Keratinocyte (primary cell): ENCODE data around the gene USH2A. TPM values are rescaled to one million over a fixed set of nuclear protein-coding genes. Genes with fewer than 3 reads are reported as not detected.

ENCODE experiments used
- DNase-seq: peaks from one replicate; pipeline ENCODE4 v3.0.0-alpha.2; 2011; ENCODE audit warnings: low read depth, missing footprints, low spot score
- FAIRE-seq: peaks from 2 replicates; lab custom pipeline; 2011; peaks lifted over from hg19 to GRCh38; lab: Jason Lieb, UNC
- H2AFZ ChIP-seq: 2 replicates; pipeline ENCODE4 v1.6.0; 2012; ENCODE audit warnings: low read length, control low read depth, inconsistent platforms; ENCODE audit not compliant: control insufficient read depth
- H3K27ac ChIP-seq: 2 replicates; pipeline ENCODE4 v1.5.1; 2011; ENCODE audit warnings: low read length; ENCODE audit not compliant: control insufficient read depth, insufficient read depth
- H3K27me3 ChIP-seq: 3 replicates; pipeline ENCODE4 v1.6.0; 2011; ENCODE audit warnings: low read length; ENCODE audit not compliant: control insufficient read depth, insufficient read depth; ENCODE audit errors: extremely low read depth
- H3K36me3 ChIP-seq, 2 experiments: 2 replicates in 1 of 2; 3 replicates in 1 of 2; pipeline ENCODE4 v1.5.1; 2011; ENCODE audit warnings: low read length in 2 of 2, mild to moderate bottlenecking in 1 of 2; ENCODE audit not compliant: control insufficient read depth in 2 of 2, insufficient read depth in 2 of 2; ENCODE audit errors: extremely low read depth in 1 of 2
- H3K4me1 ChIP-seq: 3 replicates; pipeline ENCODE4 v1.5.1; 2011; ENCODE audit warnings: low read length; ENCODE audit not compliant: control insufficient read depth, insufficient read depth; ENCODE audit errors: extremely low read depth
- H3K4me2 ChIP-seq: 3 replicates; pipeline ENCODE4 v1.6.0; 2011; ENCODE audit warnings: low read depth, low read length; ENCODE audit not compliant: control insufficient read depth, insufficient read depth; ENCODE audit errors: extremely low read depth
- H3K4me3 ChIP-seq, 3 experiments: fragments of 200-600 bp in 1 of 3; sonication (generic) in 1 of 3; 2 replicates in 2 of 3; 3 replicates in 1 of 3; pipeline ENCODE4 v1.5.1; 2011 to 2016; ENCODE audit warnings: low read length in 3 of 3, mild to moderate bottlenecking in 3 of 3, control low read depth in 2 of 3, inconsistent platforms in 1 of 3, low read depth in 1 of 3, mixed read lengths in 1 of 3, mixed run types in 1 of 3, moderate library complexity in 1 of 3; ENCODE audit not compliant: control insufficient read depth in 2 of 3, insufficient read depth in 2 of 3; ENCODE audit errors: extremely low read depth in 1 of 3
- H3K79me2 ChIP-seq: 2 replicates; pipeline ENCODE4 v1.6.0; 2012; ENCODE audit warnings: low read length; ENCODE audit not compliant: control insufficient read depth, insufficient read depth
- H3K9ac ChIP-seq: 3 replicates; pipeline ENCODE4 v1.6.0; 2011; ENCODE audit warnings: low read length; ENCODE audit not compliant: control insufficient read depth, insufficient read depth; ENCODE audit errors: extremely low read depth
- H3K9me1 ChIP-seq: 3 replicates; pipeline ENCODE4 v1.6.0; 2011; ENCODE audit warnings: low read length; ENCODE audit not compliant: control insufficient read depth, insufficient read depth; ENCODE audit errors: extremely low read depth
- H3K9me3 ChIP-seq: 2 replicates; pipeline ENCODE4 v1.5.1; 2012; ENCODE audit warnings: low read depth, low read length; ENCODE audit not compliant: control insufficient read depth
- H4K20me1 ChIP-seq: 3 replicates; pipeline ENCODE4 v1.6.0; 2011; ENCODE audit warnings: low read length; ENCODE audit not compliant: control insufficient read depth, insufficient read depth; ENCODE audit errors: extremely low read depth
- EZH2 ChIP-seq: IDR thresholded peaks from one replicate; pipeline ENCODE4 v1.6.1; 2012; ENCODE audit warnings: inconsistent platforms, mild to moderate bottlenecking, low read length, moderate library complexity
- dilution Hi-C: fragments of 300-500 bp; cut with MboI; formaldehyde crosslinking; loops from one replicate; pipeline ENCODE4 v1.7.0; 2020; ENCODE audit warnings: low sequenced_read_pairs; ENCODE audit not compliant: extremely low pct_ligation_motif_present
- polyA plus RNA-seq, 5 experiments: library from polyadenylated mRNA; depleted of rRNA in 3 of 5; stranded (reverse) in 3 of 5; stranded (forward) in 1 of 5; unstranded in 1 of 5; fragments of >200 nt; gene quantifications; 1 replicate in 1 of 5; 2 replicates in 3 of 5; 3 replicates in 1 of 5; pipeline versions ENCODE4 v1.2.1 to v1.2.3, GENCODE V29; 2011 to 2012; ENCODE audit warnings: missing spikeins in 2 of 5, low read depth in 1 of 5, low replicate concordance in 1 of 5
- TF ChIP-seq, protein P1 (sequence below), 3 experiments: IDR thresholded peaks in 1 of 3; conservative IDR thresholded peaks in 1 of 3; optimal IDR thresholded peaks in 1 of 3; 2 replicates in 2 of 3; 3 replicates in 1 of 3; pipeline versions ENCODE3 to v1.5.1; 2011; ENCODE audit warnings: low read length in 3 of 3, mild to moderate bottlenecking in 3 of 3, moderate library complexity in 2 of 3, control low read depth in 1 of 3, inconsistent platforms in 1 of 3; ENCODE audit not compliant: insufficient read depth in 2 of 3; ENCODE audit errors: extremely low read depth in 1 of 3

Gene USH2A
- polyA plus RNA-seq, 1 donor (not counting 4 experiments of a cell fraction or from before 2014, with no cell fraction given): not detected

- no peak for FAIRE-seq
- TF ChIP-seq, protein P1, sequence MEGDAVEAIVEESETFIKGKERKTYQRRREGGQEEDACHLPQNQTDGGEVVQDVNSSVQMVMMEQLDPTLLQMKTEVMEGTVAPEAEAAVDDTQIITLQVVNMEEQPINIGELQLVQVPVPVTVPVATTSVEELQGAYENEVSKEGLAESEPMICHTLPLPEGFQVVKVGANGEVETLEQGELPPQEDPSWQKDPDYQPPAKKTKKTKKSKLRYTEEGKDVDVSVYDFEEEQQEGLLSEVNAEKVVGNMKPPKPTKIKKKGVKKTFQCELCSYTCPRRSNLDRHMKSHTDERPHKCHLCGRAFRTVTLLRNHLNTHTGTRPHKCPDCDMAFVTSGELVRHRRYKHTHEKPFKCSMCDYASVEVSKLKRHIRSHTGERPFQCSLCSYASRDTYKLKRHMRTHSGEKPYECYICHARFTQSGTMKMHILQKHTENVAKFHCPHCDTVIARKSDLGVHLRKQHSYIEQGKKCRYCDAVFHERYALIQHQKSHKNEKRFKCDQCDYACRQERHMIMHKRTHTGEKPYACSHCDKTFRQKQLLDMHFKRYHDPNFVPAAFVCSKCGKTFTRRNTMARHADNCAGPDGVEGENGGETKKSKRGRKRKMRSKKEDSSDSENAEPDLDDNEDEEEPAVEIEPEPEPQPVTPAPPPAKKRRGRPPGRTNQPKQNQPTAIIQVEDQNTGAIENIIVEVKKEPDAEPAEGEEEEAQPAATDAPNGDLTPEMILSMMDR (optimal IDR thresholded peaks at IDR 0.05 in 1 of 3, IDR thresholded peaks at IDR 0.05 in 1 of 3, conservative IDR thresholded peaks at IDR 0.05 in 1 of 3; ENCODE audit: extremely low read depth in 1 of 3, insufficient read depth in 2 of 3, low read length in 3 of 3): no peak
- no peak for TF ChIP-seq EZH2
- no peaks in the 10 kb centered on the region for H3K36me3 ChIP-seq
- no peaks in the 10 kb centered on the region for H3K4me1 ChIP-seq
- H2AFZ ChIP-seq: no peak overlapping the region
- no peaks in the 10 kb centered on the region for H3K9me1 ChIP-seq
- H4K20me1 ChIP-seq: no peaks in the 10 kb centered on the region
- DNase-seq: no peak
- no peak overlapping the region for H3K9ac ChIP-seq
- no peaks in the 10 kb centered on the region for H3K27me3 ChIP-seq
- H3K79me2 ChIP-seq: no peaks in the 10 kb centered on the region
- no peak overlapping the region for H3K4me3 ChIP-seq
- no peaks in the 10 kb centered on the region for H3K9me3 ChIP-seq
- H3K4me2 ChIP-seq: no peak overlapping the region
- dilution Hi-C loops: no loop called here
- H3K27ac ChIP-seq: no peak overlapping the region
These were observed 580.3 kb downstream of the USH2A start for GRCh38 chr1:215842905-215843304.

DNA sequence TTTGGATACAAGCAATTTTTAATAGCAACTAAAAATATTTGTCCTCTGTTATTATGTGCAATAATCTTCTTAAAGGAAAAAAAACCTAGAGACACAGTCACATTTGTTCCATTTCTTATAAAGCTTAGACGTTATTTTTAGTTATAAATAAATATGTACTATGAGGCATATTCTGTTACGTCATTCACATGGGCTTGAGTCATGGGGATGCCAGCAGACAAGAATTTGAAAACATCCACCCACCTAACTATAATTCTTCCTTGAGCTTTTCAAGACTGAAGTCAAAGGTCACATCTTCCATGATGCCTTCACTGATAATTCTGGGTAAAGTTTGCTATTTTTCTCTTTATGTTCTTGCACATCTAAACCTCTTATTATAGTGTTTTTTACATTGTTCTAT is 587.3 kb downstream of the USH2A start:
- no peaks in the 10 kb centered on the region for H3K79me2 ChIP-seq
- no peaks in the 10 kb centered on the region for H3K9me3 ChIP-seq
- no peaks in the 10 kb centered on the region for H3K9me1 ChIP-seq
- TF ChIP-seq EZH2: no peak
- TF ChIP-seq, protein P1 (optimal IDR thresholded peaks at IDR 0.05 in 1 of 3, IDR thresholded peaks at IDR 0.05 in 1 of 3, conservative IDR thresholded peaks at IDR 0.05 in 1 of 3; ENCODE audit: extremely low read depth in 1 of 3, insufficient read depth in 2 of 3, low read length in 3 of 3): no peak
- no peaks in the 10 kb centered on the region for H3K27me3 ChIP-seq
- H4K20me1 ChIP-seq: no peaks in the 10 kb centered on the region
- DNase-seq (no peak), FAIRE-seq (no peak)
- no peaks in the 10 kb centered on the region for H3K4me1 ChIP-seq
- H3K36me3 ChIP-seq: no peaks in the 10 kb centered on the region
- dilution Hi-C loops: no loop called here
- no peak overlapping the region for H2AFZ ChIP-seq
- H3K9ac ChIP-seq: no peak overlapping the region
- no peak overlapping the region for H3K27ac ChIP-seq
- H3K4me2 ChIP-seq: no peak overlapping the region
- H3K4me3 ChIP-seq: no peak overlapping the region
